ENCODE measurements around the gene CA12.
A peak's percentile ranks its signal among the peaks of the same experiment; 100 is the strongest.

Gene CA12

DNA sequence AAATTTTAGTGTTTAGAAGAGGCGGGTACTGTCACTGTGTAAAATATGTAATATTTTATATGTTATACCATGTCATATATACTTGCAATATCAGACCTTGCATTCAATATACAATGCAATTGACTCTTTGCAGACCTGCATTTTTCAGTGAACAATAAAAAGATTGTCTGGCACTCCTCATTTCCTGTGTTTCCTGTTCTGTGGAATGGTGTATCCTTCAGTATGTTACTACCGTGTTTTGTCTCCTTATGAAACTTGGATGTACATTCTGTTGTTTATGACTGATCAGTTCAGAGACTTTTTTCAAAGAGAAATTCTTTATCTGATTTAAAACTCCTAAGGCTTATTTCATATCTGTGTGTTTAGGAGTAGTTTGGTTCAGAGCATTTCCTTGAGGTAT lies 72.7 kb downstream of the CA12 start:
- DNase-seq (ENCODE audit: low read depth in 2 of 2), result no peak

DNA sequence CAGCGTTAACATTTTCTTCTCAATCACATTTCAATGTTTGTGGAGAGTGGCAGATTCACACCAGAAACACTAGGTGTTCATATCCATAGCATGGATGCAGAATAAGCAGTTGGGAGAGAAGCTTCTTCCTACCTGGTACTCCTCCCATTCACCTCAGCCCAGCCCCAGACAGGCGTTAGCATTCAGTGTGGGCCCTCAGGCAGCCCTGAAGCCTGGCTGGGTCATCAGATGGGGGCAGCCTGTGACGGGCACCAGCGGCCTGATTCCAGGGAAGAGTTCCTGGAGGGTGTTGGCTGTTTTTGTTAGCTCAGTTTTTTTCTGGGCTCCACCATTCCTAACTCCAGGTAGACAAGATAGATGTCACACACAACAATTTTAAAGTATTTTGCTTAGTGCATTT lies 73.2 kb downstream of the CA12 start:
- no peak for DNase-seq (ENCODE audit: low read depth in 2 of 2)

DNA sequence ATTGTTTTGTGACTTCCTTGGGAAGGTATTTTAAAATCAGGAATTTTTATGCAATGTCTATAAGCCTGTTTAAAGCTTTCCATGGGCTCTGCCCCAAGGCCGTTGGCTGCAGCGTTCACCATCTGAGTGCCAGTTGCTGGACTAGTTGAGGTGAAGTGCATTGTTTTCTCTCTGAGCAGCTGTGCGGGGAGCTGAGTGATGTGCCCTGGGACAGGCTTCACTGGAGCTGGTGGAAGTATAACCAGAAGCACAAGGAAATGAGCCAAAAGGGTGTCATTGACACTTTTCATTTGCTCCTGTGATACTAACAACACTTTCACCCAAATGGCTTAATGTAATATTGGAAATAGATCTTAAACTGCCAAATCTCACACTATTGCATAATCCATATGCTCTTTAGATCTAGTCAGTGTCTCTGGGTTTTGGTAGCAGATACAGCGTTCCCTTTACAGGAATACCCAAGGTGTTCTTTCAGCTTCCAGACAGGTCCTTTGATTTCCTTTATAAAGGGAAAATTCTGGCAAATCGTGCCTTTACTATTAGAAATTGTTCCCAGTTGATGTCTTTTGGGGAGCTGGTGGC lies 75.1 kb downstream of the CA12 start:
- DNase-seq (ENCODE audit: low read depth in 2 of 2), result no peak

DNA sequence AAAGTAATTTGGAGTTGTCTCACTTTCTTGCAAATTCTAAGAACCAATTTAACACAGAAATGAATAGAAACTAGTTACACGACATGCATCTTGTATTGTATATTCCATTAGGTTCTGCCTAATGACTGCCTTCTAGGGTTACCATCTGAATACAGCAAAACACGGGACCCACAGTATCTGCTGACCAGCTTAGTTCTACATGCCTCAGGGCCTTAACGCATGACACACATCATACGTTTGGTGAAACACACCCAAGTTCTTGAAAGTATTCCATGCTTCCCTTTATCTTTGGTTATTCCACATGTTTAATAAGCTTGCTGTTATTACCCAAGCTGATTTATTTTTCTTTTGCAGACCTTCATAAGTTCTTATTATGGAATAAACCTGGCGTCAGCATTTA lies 76.4 kb downstream of the CA12 start:
- no peak for DNase-seq (ENCODE audit: low read depth in 2 of 2)

DNA sequence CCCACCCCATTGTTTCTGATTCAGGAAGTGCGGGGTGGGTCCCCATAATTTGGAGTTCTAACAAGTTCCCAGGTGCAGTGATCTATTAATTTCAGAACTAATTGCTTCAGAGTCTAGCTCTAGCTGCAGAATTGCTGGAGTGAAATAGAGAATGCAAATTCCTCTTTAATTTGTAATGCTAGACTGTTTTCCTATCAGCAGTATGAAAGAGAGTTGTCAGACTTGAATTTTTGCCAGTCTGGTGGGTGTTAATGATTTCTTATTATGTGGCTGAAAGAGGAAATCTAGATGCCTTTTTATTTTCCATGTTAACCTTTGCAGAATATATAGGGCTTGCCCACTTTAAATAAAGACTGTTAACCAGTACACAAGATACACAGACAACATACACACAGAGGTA lies 80.6 kb downstream of the CA12 start:
- DNase-seq (ENCODE audit: low read depth in 2 of 2), result no peak

DNA sequence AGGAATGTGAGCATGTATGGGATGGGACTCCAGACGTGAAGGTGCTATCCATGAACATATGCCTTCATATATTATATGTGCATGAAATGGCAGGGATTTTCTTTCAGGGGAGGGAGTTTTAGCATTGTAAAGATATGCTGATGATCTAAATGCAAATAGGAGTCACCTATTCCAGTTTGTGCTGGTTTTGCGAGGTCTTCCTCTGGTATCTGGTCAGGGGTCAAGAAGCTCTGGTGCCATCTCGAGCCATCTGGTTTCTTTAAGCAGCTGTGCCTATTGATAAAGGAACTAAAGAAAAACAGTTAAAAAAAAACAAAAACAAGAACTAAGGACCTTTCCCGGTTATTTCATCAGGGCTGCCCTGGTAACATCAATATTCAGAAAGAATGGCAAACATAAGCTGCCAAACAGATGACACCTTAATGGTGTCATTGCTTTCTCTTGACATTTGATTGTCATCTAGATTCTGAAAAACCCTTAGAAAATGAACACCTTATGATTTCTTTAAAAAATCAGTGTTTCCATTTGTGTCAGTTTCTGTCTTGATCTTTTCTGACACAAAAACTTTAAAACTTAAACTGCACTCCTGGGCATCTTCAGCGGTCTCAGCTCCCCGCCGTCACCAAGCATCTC lies 81.6 kb downstream of the CA12 start:
- DNase-seq (ENCODE audit: low read depth in 2 of 2), result no peak

DNA sequence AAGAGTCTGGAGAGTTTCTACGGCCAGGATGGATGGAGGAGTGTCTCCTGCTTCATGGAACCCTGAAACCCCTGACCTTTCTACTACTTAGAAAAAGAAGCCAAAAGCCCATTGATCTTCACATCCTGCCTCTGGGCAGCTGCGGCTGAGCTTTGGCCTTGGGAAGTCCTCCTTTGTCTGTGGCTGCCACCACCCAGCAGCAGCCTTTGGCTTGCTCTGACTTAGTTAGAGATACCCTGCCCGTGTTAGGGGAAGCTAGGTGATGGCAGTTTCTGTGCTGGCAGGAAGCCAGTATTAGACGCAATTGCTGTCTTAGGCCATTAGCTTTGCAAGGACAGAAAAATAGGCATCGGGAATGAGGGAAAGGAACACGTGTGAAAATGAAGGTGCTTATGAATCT lies 85.5 kb downstream of the CA12 start:
- DNase-seq (ENCODE audit: low read depth in 2 of 2), result no peak

DNA sequence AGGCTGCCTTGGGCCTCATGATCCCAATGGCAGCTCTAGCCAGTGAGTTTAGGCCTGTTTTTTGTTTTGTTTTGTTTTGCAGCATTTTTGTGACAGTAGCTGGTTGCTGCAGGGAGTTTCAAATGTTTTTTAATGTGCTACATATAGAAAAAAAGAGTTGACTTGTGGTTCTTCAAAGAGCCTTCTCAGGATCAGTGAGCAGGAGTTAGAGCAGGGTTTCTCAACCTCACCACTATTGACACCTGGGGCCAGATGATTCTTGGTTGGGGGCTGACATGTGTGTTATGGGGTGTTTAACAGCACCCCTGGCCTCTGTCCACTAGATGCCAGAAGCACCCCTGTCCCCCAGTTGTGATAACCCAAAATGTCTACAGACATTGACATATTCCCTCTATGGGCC lies 86.3 kb downstream of the CA12 start:
- no peak for DNase-seq (ENCODE audit: low read depth in 2 of 2)

DNA sequence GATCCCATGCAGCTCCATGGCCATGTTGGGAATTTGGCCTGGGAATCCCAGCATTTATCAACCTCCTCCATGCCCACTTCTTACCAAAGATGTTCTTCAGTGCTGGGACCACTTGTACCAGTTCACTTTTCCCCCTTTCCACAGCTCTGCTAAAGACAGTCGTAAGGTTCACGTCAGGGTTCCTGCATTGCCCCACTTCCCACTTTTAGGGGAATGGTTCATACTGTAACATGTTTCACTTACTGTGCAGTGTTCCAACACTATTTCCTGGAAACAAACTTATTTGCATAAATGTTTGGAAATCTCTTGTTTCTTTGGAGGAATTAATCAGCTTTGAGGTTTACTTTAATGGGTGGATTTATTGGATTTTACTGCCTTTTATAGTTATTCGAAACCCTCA lies 87.3 kb downstream of the CA12 start:
- no peak for DNase-seq (ENCODE audit: low read depth in 2 of 2)

DNA sequence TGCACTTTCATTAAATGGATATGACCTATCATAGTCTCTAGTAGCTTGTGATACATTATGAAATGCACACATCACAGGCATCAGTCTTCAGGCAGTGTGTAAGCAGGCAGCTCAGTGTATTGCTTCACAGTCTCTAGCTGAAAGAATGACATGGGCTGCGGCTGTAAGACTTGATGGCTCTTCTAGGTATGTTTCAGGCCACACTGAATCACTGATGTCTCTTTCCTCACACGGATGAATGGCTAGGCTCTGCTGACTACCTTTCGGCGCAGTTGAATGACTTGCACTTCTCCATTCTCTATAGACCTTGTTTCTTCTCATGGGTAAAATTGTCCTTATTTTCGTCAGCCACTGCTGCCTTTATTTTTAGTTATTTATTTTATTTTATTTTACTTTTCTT lies 88.9 kb downstream of the CA12 start:
- no peak for DNase-seq (ENCODE audit: low read depth in 2 of 2)

DNA sequence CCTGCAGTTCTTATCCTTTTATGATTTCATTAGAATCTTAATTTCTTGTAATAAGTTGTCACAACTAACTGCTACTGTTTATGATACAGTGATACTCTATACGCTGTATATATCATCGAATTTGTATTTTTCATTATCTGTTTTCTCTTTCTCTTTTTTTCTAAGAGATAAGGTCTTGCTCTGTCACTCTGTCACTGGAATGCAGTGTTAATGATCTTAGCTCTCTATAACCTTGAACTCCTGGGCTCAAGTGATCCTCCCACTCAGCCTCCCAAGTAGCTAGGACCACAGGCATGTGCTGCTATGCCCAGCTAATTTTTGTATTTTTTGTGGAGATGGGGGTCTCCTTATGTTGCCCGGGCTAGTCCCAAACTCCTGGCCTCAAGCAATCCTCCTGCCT lies 89.4 kb downstream of the CA12 start:
- DNase-seq (ENCODE audit: low read depth in 2 of 2), result no peak

DNA sequence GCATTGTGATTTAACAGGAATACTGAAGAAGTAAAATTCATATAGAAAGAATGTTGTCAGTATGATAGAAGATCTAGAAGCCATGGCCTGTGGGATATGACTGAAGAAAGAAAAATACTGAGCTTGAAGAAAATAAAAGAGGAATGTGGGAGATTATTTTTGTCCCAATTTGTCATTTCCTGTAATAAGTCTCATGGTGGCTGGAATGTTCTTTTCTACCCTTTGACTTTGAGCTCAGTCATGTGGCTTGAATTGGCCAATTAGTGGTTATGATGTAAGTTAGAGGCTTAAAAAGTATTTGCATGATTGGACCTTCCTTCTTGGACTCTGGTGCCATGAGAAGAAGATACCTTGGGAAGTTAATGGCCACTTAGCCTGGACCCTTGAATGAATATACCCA lies 90.1 kb downstream of the CA12 start:
- no peak for DNase-seq (ENCODE audit: low read depth in 2 of 2)

DNA sequence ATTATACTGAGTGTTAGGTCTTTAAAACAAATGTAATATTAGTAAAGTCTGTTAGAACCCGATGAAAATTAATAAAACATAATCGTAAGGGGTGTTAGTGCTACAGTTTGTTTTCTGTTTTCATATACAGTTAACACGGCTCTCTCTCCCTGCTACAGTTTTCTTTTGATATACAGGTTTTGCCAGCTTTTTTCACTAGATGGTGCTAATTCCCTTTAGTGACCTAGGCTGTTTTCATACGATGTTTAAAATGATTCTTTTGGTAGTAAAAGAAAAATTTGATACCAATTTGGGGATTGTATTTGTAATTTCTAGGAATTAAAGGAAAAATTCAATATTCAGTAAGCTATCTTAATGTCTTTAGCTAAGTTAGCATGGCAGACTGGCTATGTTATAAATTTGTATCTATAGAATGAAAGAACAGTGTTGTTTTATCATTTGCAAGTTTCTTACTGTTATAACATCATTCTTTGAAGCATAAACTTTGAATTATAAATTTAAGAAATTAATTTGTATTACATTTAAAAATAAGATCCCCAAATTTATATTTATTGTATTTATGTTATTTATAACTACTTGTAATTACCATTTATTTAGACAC lies 92.8 kb downstream of the CA12 start:
- DNase-seq (ENCODE audit: low read depth in 2 of 2), result no peak

DNA sequence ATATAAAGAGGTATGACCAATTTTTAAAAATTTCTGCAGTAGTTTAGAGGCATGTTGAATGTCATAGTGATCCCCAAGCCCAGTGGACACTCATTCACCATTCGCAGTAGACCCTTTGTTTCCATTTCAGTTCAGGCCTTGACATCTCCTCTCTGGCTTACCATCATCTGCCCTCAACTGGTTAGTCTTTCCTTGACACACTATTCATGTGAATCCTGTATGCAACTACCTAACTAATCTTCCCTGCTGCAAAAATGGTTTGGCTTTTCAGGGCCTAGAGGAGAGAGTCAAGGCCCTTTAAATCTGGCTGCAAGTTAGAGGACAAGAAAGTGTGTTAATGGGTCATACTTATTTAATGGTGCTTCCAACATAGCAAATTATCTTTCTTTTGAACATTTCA lies 93.3 kb downstream of the CA12 start:
- no peak for DNase-seq (ENCODE audit: low read depth in 2 of 2)

DNA sequence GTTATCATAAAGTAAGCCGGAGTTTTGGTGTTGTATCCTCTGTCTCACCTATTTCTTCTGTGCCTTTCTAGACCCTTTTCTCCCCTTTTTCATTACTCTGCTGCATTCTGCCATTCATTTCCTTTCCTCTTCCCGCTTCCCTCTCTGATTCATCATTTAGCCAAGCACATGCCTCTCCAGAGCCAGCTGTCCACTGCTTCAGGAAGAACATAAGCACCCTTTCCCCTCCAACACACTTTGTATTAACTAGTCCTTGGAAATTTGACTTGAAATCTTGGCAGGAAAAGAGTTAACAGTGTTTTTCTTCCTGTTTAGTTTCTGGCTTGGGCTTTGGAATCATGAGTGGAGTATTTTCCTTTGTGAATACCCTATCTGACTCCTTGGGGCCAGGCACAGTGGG lies 94.5 kb downstream of the CA12 start:
- no peak for DNase-seq (ENCODE audit: low read depth in 2 of 2)

DNA sequence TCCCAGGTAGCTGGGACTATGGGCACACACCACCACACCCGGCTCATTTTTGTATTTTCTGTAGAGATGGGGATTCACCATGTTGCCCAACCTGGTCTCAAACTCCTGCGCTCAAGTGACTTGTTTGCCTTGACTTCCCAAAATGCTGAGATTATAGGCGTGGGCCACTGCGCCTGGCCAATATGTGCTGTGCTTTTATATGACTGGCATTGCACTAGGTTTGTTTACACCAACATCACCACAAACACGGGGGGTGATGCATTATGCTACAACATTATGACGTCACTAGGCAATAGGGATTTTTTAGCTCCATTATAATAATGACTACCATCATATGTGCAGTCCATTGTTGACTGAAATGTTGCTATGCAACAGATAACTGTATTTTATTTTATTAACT lies 97.3 kb downstream of the CA12 start:
- no peak for DNase-seq (ENCODE audit: low read depth in 2 of 2)

DNA sequence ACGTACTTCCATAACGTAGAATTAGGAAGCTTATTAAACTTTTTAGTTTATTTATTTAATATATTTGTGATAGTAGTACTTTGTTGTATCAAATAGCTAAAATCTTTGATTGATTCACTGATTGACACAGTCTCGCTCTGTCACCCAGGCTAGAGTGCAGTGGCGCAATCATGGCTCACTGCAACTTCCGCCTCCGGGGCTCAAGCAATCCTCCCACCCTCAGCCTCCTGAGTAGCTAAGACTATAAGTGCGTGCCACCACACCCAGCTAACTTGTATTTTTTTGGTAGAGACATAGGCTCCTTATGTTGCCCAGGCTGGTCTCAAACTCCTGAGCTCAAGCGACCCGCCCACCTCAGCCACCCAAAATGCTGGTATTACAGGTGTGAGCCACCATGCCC lies 98.5 kb downstream of the CA12 start:
- DNase-seq (ENCODE audit: low read depth in 2 of 2), result no peak

DNA sequence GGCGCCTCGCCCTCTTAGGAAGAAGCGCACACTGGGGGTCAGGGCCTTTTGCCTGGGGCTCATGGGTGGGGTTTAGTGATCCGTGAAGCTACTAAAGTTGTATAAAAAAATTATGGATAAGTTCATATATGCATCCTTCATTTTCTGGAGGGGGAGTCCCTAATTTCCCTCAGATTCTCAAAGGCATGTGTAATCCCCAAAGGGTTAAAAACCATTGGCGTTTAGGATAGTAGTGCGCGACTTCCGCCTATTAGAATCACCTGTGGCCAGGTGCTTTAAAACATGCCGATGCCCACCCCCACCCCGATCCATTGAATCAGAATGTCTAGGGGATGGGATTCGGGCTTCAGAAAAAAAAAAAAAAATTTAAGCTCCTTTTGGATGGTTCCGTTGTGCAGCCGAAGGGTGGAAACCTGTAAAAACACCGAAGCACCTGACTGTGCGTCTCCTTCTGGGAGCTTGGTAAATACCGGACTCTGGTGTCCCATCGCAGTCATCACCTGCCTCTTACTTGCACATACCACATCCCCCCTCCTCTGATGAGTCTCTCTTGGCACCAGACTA lies 103.7 kb downstream of the CA12 start:
- DNase-seq (ENCODE audit: low read depth in 2 of 2), result no peak

DNA sequence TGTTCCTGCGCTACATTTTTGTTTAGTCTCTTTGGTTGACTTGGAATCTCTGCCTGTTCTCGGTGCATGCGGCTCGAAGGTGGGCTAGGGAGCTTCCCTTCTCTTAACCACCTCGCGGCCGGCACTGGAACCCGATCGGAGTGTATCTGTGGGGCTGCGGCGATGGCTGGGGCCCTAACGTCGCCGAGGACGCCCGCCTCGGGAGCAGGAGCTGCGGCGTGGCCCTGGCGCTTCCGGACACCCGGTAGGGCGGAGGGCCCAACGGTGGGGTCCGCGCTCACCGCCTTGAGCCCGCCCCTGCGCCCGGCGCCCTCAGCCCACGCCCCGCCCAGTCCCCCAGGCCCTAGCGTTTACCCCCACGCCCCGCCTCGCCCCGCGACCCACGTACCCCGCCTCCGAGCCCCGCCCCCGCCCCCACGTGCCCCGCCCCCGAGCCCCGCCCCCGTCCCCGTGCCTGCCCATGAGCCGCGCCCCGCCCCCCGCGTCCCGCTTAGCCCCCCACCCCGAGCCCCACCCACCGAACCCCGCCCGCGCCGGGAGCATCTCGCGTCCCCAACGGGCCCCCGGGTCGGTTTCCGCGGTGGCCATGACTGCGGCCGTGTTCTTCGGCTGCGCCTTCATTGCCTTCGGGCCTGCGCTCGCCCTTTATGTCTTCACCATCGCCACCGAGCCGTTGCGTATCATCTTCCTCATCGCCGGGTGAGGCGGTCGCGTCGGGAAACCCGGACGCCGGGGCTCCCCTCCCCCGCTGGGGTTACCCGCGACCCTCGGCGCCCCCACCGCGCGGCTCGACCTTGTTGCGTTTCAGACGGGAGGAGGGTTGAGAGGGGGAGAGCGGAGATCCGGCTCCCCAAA lies 104.4 kb downstream of the CA12 start, which contains the start of gene APH1B:
Gene APH1B (plus strand): TSS at position 568 of the 855 bp plus-strand sequence. CDS start 19 bp downstream, at position 587.
- peak; percentile 47 to 63 for DNase-seq (ENCODE audit: low read depth in 2 of 2)

DNA sequence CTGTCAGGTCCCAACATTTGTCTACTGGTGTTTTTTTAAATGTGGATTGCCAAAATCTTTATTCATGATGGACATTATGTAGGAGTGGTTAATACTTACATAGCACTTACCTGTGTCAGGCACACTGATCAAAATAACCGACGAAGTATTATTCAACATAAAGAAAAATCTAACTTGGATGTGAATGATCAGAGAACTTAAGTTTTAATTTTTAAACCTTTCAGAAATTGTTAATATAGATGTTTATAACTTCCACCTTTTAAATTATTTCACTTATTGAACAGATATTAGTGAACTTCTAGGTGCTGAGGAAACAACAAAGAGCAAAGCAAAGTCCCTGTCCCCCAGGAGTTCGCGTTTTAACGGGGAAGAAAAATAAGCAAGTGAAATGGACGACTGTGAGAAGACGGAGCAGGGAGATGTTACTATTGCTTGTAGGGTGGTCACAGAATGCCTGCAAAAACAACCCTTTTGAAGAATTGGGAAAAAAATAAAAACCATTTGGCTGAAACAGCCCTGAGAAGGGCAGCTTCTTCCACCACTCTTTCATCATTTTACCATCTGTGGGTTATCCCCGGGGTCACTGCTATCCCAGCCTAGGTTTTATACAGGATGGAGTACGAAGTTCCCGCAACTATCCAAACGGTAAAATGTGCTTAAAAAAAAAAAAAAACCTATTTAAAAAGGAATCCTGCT lies 105.2 kb downstream of the CA12 start:
- no peak for DNase-seq (ENCODE audit: low read depth in 2 of 2)

DNA sequence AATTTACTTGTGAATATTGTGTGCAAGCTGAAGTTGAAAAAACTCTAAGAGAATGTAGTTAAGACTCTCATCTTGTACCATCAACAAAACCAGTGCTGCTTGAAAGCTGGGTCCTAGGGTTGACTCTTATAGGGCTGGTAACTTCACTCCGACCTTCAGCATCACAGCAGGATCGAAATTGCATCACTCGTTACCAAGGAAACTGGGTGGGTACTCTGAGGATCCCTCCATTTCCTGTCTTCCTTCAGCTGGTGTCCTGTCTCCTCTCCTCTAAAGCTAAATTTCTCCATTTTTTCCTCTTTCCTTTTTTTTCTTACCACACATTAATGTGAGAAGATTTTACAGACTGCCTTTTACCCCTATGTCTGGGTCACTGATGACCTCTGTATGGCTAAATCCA lies 107.2 kb downstream of the CA12 start:
- no peak for DNase-seq (ENCODE audit: low read depth in 2 of 2)
